Measurements from ENCODE around the gene NIM1K.

DNA sequence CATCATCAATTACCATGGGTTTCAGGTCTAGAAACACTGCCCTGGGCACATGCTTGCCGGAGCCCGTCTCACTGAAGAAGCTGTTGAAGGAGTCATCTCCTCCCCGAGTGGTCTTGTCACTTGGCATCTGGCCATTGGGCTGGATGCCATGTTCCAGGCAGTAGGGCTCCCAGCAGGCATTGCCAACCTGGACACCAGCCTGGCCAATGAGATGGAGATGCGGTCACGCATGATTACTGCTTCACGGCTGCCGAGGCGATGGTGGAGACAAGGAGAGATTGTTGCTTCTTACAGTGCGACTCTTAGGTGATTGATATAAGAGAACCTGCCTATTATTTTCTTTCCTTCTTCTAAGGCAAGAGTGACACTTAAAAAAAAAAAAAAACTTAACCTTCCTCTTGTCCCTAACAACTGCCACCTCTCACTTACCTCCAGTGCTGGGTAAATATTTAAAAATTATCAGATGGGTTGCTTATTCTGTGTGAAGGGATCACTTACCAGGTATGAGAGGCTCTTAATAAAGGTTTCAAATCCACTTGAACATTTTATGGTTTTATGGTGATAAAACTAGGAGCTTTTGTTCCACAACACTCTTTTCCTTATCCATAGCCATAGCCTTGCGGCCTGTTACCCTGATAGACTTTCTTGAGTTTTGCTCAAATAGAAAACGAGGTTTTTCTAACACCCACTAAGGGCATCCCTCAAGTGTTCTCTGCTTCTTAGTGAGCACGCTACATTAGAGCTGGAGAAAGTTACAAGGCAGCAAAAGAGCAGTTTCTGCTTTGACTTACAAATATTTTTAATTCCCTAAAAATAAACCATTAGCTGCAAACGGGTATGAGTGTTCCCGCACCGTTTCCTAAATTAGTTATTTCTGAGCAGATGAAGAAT, 41.2 kb downstream of the NIM1K start:
- TF ChIP-seq, protein P1, sequence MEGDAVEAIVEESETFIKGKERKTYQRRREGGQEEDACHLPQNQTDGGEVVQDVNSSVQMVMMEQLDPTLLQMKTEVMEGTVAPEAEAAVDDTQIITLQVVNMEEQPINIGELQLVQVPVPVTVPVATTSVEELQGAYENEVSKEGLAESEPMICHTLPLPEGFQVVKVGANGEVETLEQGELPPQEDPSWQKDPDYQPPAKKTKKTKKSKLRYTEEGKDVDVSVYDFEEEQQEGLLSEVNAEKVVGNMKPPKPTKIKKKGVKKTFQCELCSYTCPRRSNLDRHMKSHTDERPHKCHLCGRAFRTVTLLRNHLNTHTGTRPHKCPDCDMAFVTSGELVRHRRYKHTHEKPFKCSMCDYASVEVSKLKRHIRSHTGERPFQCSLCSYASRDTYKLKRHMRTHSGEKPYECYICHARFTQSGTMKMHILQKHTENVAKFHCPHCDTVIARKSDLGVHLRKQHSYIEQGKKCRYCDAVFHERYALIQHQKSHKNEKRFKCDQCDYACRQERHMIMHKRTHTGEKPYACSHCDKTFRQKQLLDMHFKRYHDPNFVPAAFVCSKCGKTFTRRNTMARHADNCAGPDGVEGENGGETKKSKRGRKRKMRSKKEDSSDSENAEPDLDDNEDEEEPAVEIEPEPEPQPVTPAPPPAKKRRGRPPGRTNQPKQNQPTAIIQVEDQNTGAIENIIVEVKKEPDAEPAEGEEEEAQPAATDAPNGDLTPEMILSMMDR (IDR thresholded peaks at IDR 0.05) = no peak
- no peak for TF ChIP-seq POLR2AphosphoS5 (IDR thresholded peaks at IDR 0.05; ENCODE audit: low read depth, low read length)
- no peak for TF ChIP-seq TCF7L2 (IDR thresholded peaks at IDR 0.05; ENCODE audit: low read depth, low read length)

Measured in Panc1 (cell line).